ENCODE results near the gene CCNG1.
"Not testable (repeated sequence)": the region's sequence is repeated elsewhere in the genome, so short reads cannot be mapped to it uniquely, and the experiment has no call there.

Gene CCNG1

GRCh38 chr5:163447191-163447590 is 9.8 kb downstream of the CCNG1 start:
- H3K36me3 Mint-ChIP-seq (ENCODE audit: low read depth): peaks cover 75% of the 10 kb centered on the region
- no peak overlapping the region for H3K27ac Mint-ChIP-seq
- no peak for TF ChIP-seq CTCF (IDR thresholded peaks at IDR 0.05)
- no peaks in the 10 kb centered on the region for H3K27me3 Mint-ChIP-seq (ENCODE audit: low read depth, poor library complexity)
- no peak for DNase-seq
- peaks cover 20% of the 10 kb centered on the region for H3K9me3 Mint-ChIP-seq
- no peak overlapping the region for H3K4me3 Mint-ChIP-seq
- no peaks in the 10 kb centered on the region for H3K4me1 Mint-ChIP-seq

DNA sequence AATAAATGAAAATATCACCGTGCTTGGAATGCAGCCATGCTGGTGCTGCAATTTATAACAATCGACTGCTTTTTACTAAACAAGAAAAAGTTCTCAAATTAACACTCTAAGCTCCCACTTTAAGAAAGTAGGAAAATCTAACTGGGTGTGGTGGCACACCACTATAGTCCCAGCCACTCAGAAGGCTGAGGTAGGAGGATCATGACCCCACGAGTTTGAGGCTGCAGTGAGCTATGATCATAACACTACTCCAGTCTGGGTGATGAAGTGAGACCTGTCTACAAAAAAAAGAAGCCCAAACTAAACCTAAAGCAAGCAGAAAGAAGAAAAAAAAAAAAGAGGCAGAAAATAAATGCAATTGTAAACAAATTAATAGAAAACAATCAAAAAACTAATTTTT is 10.5 kb downstream of the CCNG1 start:
- no peak overlapping the region for H3K27ac Mint-ChIP-seq
- no peak for TF ChIP-seq CTCF (IDR thresholded peaks at IDR 0.05)
- H3K36me3 Mint-ChIP-seq (ENCODE audit: low read depth): peaks cover 73% of the 10 kb centered on the region

GRCh38 chr5:163448491-163448890 is 11.1 kb downstream of the CCNG1 start:
- Mint-ChIP-seq H3K9me3 (peaks cover 20% of the 10 kb centered on the region), H3K4me1 (no peaks in the 10 kb centered on the region), H3K4me3 (no peak overlapping the region), H3K27ac (no peak overlapping the region), H3K36me3 (ENCODE audit: low read depth) (peaks cover 74% of the 10 kb centered on the region), H3K27me3 (ENCODE audit: low read depth, poor library complexity) (no peaks in the 10 kb centered on the region)
- TF ChIP-seq CTCF (IDR thresholded peaks at IDR 0.05): no peak
- no peak for DNase-seq

More for the DNA sequence above, 10.5 kb downstream of the CCNG1 start:
- DNase-seq: no peak
- Mint-ChIP-seq H3K4me1 (no peaks in the 10 kb centered on the region), H3K4me3 (no peak overlapping the region), H3K9me3 (peaks cover 20% of the 10 kb centered on the region), H3K27me3 (ENCODE audit: low read depth, poor library complexity) (no peaks in the 10 kb centered on the region)

DNA sequence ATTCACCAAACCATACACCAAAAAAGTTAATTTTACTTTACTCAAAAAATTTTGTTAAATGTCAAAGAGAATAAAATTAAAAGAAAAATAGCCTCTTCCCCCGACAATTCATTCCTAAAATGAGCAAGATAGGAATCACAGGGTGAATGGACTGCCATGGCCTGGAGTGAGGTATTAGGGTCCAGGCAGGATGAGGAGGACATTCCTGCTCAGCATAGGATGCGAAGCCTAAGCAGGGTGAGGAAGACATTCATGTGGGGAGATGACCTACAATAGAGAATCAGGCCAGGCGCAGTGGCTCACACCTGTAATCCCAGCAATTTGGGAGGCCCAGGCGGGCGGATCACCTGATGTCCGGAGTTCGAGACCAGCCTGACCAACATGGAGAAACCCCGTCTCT is 14.1 kb downstream of the CCNG1 start:
- DNase-seq: no peak
- TF ChIP-seq CTCF (IDR thresholded peaks at IDR 0.05): no peak
- Mint-ChIP-seq H3K27ac (peak overlapping the region; percentile 71), H3K4me1 (peaks cover 13% of the 10 kb centered on the region), H3K27me3 (ENCODE audit: low read depth, poor library complexity) (no peaks in the 10 kb centered on the region), H3K4me3 (no peak overlapping the region), H3K36me3 (ENCODE audit: low read depth) (peaks cover 83% of the 10 kb centered on the region), H3K9me3 (peaks cover 23% of the 10 kb centered on the region)

DNA sequence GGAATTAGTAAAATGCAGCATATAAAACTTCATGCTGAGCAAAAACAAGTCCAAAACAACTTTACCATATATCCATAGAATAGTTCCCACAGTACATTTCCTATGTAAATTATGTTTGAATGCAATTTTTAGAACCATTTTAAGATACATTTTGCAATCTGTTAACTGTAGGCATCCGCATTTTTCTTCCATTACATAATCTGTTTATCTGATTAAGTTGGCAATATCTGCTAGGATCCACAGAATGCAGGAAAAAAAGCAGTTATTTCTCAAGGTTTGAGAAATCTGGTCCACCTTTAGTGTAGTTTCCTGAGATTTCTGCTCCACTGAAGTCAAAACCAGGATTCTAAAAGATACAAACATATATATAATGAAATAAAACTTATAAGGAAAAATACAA is 16.3 kb downstream of the CCNG1 start:
- H3K4me1 Mint-ChIP-seq: peaks cover 28% of the 10 kb centered on the region
- no peak for TF ChIP-seq CTCF (IDR thresholded peaks at IDR 0.05)
- H3K27me3 Mint-ChIP-seq (ENCODE audit: low read depth, poor library complexity): no peaks in the 10 kb centered on the region
- no peak overlapping the region for H3K27ac Mint-ChIP-seq
- peaks cover 76% of the 10 kb centered on the region for H3K36me3 Mint-ChIP-seq (ENCODE audit: low read depth)
- no peak overlapping the region for H3K4me3 Mint-ChIP-seq
- DNase-seq: no peak
- peaks cover 7% of the 10 kb centered on the region for H3K9me3 Mint-ChIP-seq

GRCh38 chr5:163455406-163455805 is 18.0 kb downstream of the CCNG1 start:
- peaks cover 37% of the 10 kb centered on the region for H3K4me1 Mint-ChIP-seq
- H3K27me3 Mint-ChIP-seq (ENCODE audit: low read depth, poor library complexity); DNase-seq; H3K9me3 Mint-ChIP-seq; H3K4me3 Mint-ChIP-seq: not testable (repeated sequence)
- peaks cover 59% of the 10 kb centered on the region for H3K36me3 Mint-ChIP-seq (ENCODE audit: low read depth)
- peak overlapping the region; percentile 29 for H3K27ac Mint-ChIP-seq
